ENCODE results near the gene EGFR.

DNA sequence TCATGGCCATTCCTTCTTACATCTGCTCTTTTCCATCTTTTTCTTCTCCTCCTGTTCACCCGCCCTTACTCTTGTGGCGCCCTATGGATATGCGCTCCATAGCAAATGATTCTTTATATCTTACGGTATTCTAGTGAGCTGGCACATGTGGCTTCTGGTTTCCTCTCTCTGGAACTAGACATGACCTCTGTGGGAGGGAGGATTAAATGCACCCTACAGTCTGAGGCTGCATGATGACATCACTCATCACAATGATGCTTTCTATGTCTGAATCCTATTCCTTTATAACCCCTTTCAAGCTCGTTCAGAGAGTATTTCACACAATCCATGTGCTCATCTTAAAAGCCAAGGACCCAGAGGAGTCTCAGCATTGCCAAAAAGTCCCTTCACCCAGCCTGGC, 153.3 kb downstream of the EGFR start:
- TF ChIP-seq, protein P1, sequence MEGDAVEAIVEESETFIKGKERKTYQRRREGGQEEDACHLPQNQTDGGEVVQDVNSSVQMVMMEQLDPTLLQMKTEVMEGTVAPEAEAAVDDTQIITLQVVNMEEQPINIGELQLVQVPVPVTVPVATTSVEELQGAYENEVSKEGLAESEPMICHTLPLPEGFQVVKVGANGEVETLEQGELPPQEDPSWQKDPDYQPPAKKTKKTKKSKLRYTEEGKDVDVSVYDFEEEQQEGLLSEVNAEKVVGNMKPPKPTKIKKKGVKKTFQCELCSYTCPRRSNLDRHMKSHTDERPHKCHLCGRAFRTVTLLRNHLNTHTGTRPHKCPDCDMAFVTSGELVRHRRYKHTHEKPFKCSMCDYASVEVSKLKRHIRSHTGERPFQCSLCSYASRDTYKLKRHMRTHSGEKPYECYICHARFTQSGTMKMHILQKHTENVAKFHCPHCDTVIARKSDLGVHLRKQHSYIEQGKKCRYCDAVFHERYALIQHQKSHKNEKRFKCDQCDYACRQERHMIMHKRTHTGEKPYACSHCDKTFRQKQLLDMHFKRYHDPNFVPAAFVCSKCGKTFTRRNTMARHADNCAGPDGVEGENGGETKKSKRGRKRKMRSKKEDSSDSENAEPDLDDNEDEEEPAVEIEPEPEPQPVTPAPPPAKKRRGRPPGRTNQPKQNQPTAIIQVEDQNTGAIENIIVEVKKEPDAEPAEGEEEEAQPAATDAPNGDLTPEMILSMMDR (IDR thresholded peaks at IDR 0.05), result no peak
- no peak for TF ChIP-seq POLR2A (IDR thresholded peaks at IDR 0.05)

Data from lower leg skin (tissue), 3 donors.